NK-92 (cell line): Measurements from ENCODE around the gene SARS2.

ENCODE experiments used
- DNase-seq: peaks from one replicate; lab custom pipeline; 2025; ENCODE audit not compliant: unreplicated experiment; lab: John Stamatoyannopoulos, UW

The SARS2 gene

GRCh38 chr19:38917921-38918491, 12.6 kb downstream of the SARS2 start:
- DNase-seq: no peak

- DNase-seq: no peak
Measured at GRCh38 chr19:38917516-38917915, 13.0 kb downstream of the SARS2 start.

- DNase-seq: no peak
Measured at GRCh38 chr19:38915329-38916321, 14.9 kb downstream of the SARS2 start.

GRCh38 chr19:38913958-38914357, 16.6 kb downstream of the SARS2 start:
- DNase-seq: no peak

GRCh38 chr19:38912600-38913514, 17.7 kb downstream of the SARS2 start:
- DNase-seq: no peak

GRCh38 chr19:38911388-38912001, 19.1 kb downstream of the SARS2 start:
- DNase-seq: no peak

- no peak for DNase-seq
Measured at GRCh38 chr19:38910488-38910887, 20.1 kb downstream of the SARS2 start.

- no peak for DNase-seq
Measured at GRCh38 chr19:38908911-38909310, 21.7 kb downstream of the SARS2 start.

GRCh38 chr19:38907670-38908069, 22.9 kb downstream of the SARS2 start:
- no peak for DNase-seq

- no peak for DNase-seq
Measured at GRCh38 chr19:38907227-38907626, 23.3 kb downstream of the SARS2 start.

GRCh38 chr19:38905620-38906019, 24.9 kb downstream of the SARS2 start:
- DNase-seq: no peak

- DNase-seq: no peak
Measured at GRCh38 chr19:38904581-38905539, 25.7 kb downstream of the SARS2 start.

- DNase-seq: no peak
Measured at GRCh38 chr19:38901683-38902082, 28.9 kb downstream of the SARS2 start.

GRCh38 chr19:38900743-38901190, 29.8 kb downstream of the SARS2 start:
- DNase-seq: no peak

GRCh38 chr19:38900202-38900629, 30.3 kb downstream of the SARS2 start:
- no peak for DNase-seq

- peak; percentile 95 for DNase-seq
Measured at GRCh38 chr19:38899447-38900201, 30.9 kb downstream of the SARS2 start, which contains the start of the genes NFKBIB and SIRT2. NFKBIB (plus strand) TSS chr19:38899969; CDS start chr19:38900033, 64 bp downstream. SIRT2 (minus strand) TSS chr19:38899618; CDS start chr19:38899521, 97 bp downstream.

GRCh38 chr19:38898788-38899446, 31.6 kb downstream of the SARS2 start:
- DNase-seq: no peak

- DNase-seq: no peak
Measured at GRCh38 chr19:38894968-38895367, 35.6 kb downstream of the SARS2 start.
